HL-60 (cell line): ENCODE results near the gene TRABD2B.

Experiments used
- DNase-seq, 2 experiments: peaks; one replicate each; pipeline ENCODE4 v3.0.0-alpha.2; 2010 to 2020; ENCODE audit warnings: low read depth in 1 of 2, low spot score in 1 of 2
- H3K27ac ChIP-seq: fragments of 250-450 bp; sonication (Bioruptor Pico); replicated peaks from 2 replicates; pipeline ENCODE4 v1.5.1; 2020; ENCODE audit warnings: mild to moderate bottlenecking, moderate library complexity
- H3K27me3 ChIP-seq: fragments of 250-450 bp; sonication (Bioruptor Pico); 2 replicates; pipeline ENCODE4 v1.5.1; 2021; ENCODE audit warnings: mild to moderate bottlenecking, moderate library complexity; ENCODE audit not compliant: insufficient read depth, poor library complexity, severe bottlenecking
- H3K4me3 ChIP-seq: replicated peaks from 2 replicates; pipeline ENCODE4 v1.5.1; 2011; ENCODE audit warnings: mild to moderate bottlenecking, control low read depth, low read length; ENCODE audit not compliant: insufficient read depth
- CTCF ChIP-seq: IDR thresholded peaks from one replicate; pipeline ENCODE4 v1.5.1; 2011; ENCODE audit warnings: low read length, control low read depth, inconsistent platforms; ENCODE audit not compliant: insufficient read depth
- GABPA ChIP-seq: IDR thresholded peaks from 2 replicates; pipeline ENCODE4 v1.6.1; 2012; ENCODE audit warnings: low read depth
- POLR2AphosphoS5 ChIP-seq: IDR thresholded peaks from 2 replicates; pipeline ENCODE4 v1.6.1; 2012; ENCODE audit warnings: low read depth
- SPI1 ChIP-seq: IDR thresholded peaks from 2 replicates; pipeline ENCODE4 v1.6.1; 2012; ENCODE audit warnings: low read depth, mild to moderate bottlenecking, borderline replicate concordance
- TF ChIP-seq, protein P1 (sequence below): IDR thresholded peaks from 2 replicates; pipeline ENCODE4 v1.6.1; 2012; ENCODE audit warnings: low read depth; ENCODE audit not compliant: insufficient replicate concordance

TRABD2B gene

GRCh38 chr1:47944561-47944960 is 52.6 kb downstream of the TRABD2B start:
- TF ChIP-seq CTCF = no peak
- H3K27ac ChIP-seq = no peak overlapping the region
- DNase-seq = no peak
- H3K27me3 ChIP-seq = no peaks in the 10 kb centered on the region
- no peak overlapping the region for H3K4me3 ChIP-seq

DNA sequence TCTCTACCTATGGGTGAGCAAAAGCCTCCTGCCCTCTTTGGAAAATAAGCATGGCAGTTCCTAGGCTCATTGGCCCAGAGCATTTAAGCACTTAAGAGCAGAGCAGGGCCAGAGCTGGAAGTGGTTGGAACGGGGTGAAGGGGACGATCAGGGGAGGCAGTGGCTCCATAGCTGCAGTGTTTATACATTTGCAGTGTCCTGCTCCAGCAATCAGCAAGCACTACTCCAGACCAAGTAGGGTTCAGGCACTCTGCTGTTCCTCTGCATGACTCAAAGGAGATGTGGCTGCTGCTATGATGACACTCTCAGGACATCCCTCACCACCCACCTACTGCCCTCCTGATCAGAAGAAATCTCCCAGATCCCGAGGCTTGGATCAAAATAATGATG is 55.0 kb downstream of the TRABD2B start:
- H3K27me3 ChIP-seq = no peaks in the 10 kb centered on the region
- no peak overlapping the region for H3K4me3 ChIP-seq
- H3K27ac ChIP-seq = no peak overlapping the region
- DNase-seq = no peak
- no peak for TF ChIP-seq POLR2AphosphoS5
- TF ChIP-seq SPI1 = no peak
- no peak for TF ChIP-seq CTCF
- TF ChIP-seq, protein P1, sequence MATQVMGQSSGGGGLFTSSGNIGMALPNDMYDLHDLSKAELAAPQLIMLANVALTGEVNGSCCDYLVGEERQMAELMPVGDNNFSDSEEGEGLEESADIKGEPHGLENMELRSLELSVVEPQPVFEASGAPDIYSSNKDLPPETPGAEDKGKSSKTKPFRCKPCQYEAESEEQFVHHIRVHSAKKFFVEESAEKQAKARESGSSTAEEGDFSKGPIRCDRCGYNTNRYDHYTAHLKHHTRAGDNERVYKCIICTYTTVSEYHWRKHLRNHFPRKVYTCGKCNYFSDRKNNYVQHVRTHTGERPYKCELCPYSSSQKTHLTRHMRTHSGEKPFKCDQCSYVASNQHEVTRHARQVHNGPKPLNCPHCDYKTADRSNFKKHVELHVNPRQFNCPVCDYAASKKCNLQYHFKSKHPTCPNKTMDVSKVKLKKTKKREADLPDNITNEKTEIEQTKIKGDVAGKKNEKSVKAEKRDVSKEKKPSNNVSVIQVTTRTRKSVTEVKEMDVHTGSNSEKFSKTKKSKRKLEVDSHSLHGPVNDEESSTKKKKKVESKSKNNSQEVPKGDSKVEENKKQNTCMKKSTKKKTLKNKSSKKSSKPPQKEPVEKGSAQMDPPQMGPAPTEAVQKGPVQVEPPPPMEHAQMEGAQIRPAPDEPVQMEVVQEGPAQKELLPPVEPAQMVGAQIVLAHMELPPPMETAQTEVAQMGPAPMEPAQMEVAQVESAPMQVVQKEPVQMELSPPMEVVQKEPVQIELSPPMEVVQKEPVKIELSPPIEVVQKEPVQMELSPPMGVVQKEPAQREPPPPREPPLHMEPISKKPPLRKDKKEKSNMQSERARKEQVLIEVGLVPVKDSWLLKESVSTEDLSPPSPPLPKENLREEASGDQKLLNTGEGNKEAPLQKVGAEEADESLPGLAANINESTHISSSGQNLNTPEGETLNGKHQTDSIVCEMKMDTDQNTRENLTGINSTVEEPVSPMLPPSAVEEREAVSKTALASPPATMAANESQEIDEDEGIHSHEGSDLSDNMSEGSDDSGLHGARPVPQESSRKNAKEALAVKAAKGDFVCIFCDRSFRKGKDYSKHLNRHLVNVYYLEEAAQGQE = no peak
- TF ChIP-seq GABPA = no peak

DNA sequence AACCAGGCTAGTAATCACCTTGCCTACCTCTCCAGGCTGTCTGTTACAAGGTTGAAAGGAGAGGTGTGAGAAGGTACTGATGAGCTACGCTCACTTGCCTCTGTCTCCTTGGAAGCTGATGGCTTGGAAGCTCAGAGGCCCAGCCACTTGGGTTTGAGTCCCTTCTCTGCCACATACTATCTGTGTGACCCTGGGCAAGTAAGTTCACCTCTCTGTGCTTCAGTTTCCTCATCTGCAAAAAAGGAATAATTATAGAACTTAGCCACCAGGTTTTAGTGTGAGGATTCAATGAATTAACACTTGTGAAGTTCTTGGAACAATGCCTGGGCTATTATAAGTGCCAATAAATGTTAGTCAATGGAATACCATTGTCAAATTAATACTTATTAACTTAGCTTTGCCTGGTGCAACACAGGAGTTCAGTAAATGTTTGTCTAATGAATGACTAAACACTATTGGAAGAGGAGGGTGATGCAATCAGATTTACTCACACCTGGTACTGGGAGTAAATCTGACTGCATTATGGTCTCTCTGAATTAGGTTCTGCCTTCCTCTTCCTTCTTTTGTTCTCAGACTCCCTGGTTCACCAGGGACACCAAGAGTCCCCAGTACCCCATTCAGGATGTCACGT is 55.5 kb downstream of the TRABD2B start:
- TF ChIP-seq SPI1 (no peak), POLR2AphosphoS5 (no peak), GABPA (no peak), CTCF (no peak)
- TF ChIP-seq, protein P1 = no peak
- H3K27ac ChIP-seq = no peak overlapping the region
- no peak for DNase-seq
- H3K4me3 ChIP-seq = no peak overlapping the region
- no peaks in the 10 kb centered on the region for H3K27me3 ChIP-seq

- Histone ChIP-seq H3K27ac (no peak overlapping the region), H3K4me3 (no peak overlapping the region), H3K27me3 (no peaks in the 10 kb centered on the region)
- DNase-seq = no peak
- TF ChIP-seq GABPA (no peak), SPI1 (no peak), POLR2AphosphoS5 (no peak), CTCF (no peak)
- TF ChIP-seq, protein P1 = no peak
Observed at GRCh38 chr1:47940779-47941178, 56.4 kb downstream of the TRABD2B start.
